HL-60/S4 (cell line): Measurements from ENCODE around the gene ACSS1.

Source experiments
- in situ Hi-C: fragments of 300-500 bp; cut with MboI; formaldehyde crosslinking; loops from 2 replicates; pipeline ENCODE4 v1.14.3; 2022; ENCODE audit warnings: low sequenced_read_pairs

ACSS1 gene

DNA sequence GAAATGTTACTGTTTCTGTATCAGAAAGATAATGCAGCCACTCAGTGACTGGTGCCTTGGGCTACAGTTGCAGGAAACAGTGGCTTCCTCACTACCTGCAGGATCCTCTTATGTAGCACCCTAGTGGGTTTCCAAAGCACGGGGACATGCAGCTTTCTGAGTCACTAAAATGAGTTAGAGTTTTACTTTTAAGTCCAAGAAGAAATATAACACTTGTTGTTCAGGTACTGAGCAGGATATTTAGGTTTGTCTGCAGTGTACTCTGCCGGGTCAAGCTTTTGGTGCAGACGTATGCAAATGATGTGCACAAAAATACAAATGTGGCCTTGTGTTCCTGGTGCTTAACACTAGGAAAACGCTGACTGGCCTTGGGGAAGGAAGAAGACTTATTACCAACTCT lies 22.0 kb downstream of the ACSS1 start:
- in situ Hi-C loops = no loop called here

DNA sequence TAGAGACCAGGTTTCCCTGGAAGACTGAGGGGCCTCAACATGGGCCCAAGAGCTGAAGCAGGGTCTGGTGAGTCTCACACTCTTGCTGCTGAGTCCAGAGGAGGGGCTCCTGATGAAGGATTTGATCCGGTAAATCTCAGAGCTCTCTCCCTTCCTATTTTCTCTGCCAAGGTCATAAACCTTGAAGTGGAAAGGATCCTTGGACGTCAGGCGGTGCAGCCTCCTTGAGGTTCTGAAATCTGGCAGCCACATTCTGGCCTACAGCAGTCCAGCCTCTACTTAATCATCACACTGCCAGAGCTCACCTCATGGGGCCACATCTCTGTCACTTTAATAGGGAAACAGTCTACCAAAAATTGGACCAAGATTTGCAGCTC lies 24.0 kb downstream of the ACSS1 start:
- in situ Hi-C loops = no loop called here

DNA sequence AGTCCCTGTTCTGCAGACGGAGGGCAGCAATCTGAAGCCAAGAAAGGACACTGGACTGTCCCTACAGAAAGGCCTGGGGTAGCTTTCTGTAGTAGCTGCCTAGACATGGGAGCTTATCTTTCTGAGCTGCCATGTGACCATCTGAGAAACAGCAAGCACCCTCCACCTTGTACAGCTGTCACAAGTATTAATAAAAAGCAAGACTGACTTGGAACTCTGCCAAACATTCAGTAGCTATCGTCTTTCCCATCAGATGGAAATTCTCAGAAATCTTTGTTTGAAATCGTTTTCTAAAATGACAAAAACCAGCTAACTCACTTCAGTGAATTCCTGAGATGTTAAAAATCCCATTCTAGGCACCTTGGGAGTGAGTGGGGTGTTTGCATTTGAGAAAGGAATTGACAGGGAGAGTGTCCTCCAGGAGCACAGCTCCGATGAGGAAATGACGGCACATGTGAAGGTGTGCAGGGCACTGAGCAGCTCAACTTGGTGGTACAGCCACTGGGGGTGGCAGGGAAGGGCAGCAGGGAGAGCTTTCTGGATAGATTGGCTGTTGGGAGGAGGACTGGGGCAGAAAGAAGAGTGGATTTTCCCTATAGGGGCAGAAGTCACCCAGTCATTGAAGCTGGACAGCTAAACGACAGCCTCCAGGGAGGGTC lies 24.5 kb downstream of the ACSS1 start:
- in situ Hi-C loops = no loop called here

DNA sequence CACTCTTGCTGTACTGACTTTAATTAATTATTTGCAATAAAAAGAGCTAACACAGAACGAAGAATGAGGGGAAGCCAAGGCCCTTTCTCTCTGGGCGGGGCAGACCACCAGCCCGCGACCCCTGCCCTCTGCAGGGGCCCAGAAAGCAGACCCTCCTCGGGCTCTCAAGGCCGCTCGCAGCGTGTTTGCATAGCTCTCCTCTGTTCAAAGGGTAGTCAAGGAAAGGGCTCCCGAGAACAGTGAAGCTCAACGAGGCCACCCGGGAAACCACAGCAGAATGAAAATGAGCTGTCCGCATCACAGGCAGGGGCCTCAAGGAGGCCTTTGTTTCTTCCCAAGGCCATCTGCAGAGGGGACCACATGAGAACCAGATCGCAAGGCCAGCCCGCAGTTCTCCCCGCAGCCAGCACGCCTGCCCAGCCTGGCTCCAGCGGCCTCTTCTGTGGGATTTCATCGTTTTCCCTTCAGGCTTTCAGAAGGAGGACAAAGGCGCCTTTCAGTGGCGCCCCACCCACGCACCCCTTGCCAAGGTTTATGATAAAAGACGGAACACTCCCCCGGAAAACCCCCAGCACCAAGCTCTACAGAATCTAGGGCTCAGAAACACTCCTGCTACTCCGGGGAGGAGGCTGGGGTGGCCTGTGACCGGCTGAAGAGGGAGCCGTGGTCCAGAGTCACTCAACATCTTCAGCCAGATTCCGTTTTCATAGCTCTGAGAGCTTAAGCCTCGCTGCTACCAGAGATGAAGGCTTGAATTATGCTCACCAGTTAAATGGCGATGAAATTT lies 25.3 kb downstream of the ACSS1 start:
- in situ Hi-C loops = no loop called here

DNA sequence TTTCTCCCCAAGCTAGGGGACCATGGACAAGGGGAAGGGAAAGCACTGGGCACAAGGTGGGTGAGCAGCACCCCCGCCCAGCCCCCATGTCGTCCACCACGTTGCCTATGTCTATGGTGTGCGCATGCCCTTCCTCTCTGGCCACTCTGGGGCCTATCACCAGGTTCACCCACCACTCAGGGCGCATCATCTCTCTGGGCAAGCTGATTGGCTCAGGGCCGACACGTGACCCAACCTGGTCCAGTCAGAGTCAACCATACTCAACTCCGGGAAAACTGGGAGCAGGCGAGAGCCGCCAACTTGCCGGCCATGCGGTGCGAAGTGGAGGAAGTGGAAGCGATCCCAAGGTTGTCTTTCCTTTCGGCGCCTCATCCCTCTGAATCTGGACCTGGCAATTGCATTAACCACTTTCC lies 25.9 kb downstream of the ACSS1 start:
- in situ Hi-C loops = no loop called here

DNA sequence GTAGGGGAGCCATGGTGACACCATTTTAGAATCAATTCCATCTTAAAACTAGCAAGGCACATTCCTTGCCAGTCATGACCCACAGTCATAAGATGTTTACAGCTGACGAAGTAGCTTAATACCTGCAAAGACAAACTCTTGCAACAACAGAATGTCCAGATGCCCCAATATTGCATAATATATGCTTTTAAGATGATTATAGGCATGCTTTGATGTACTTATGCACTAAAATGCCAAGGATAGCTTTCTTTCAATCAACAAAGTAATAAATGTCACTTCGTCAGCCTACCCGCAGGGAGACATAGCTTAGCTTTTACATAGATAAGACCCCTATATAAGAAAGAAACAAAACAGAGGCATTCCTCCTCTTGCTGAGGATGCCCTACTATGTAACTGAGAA lies 26.7 kb downstream of the ACSS1 start:
- in situ Hi-C loops = no loop called here

DNA sequence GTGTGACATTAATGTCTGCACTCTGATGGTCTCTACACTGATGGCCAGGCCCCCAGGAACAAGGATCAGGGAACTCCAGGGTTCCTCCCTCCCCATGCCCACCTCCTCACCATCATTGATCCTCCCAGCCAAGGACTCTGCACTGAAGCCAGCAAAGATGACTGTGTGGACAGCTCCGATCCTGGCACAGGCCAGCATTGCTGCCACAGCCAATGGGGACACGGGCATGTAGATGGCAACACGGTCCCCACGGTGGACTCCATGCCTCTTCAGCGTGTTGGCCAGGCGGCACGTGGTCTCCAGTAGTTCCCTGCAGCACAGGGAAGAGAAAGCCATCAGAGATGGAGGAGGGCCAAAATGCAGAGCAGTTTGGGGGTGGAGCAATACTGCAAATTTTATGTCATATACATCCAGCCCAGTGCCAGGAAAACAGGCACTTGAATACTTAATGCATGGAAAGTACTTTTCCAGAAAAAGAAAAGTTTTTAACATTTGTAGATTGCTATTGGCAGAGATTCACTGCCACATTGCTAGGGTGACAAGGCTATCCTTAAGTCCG lies 27.2 kb downstream of the ACSS1 start:
- in situ Hi-C loops = no loop called here

DNA sequence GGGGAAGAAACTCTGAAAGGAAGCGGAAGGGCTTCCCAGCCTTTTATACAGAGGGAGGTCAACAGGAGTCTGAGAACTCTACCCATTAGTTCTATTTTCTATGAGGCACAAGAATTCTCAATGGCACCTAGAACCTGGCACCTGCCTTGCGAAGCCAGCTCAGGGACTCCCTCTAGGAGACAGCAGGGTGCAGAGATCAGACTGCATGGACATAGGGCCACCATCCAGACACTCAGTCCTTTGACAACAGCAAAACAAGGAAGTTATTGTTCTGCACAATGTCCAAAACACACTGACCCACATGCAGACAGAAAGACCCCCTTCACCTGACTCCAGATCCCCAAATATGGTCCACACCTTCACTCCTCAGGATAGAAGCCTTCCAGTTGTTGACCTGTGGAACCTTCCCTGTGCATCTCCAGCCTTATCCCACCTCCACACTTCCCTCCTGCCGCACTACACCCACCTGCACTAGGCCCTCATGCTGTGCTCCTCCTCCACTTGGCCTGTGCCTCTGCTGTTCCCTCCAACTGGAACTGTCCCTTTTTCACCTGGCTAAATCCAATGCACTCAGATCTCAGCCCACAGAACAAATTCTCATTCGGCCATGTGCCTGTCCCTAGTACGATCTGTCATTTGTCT lies 27.8 kb downstream of the ACSS1 start:
- in situ Hi-C loops = no loop called here

DNA sequence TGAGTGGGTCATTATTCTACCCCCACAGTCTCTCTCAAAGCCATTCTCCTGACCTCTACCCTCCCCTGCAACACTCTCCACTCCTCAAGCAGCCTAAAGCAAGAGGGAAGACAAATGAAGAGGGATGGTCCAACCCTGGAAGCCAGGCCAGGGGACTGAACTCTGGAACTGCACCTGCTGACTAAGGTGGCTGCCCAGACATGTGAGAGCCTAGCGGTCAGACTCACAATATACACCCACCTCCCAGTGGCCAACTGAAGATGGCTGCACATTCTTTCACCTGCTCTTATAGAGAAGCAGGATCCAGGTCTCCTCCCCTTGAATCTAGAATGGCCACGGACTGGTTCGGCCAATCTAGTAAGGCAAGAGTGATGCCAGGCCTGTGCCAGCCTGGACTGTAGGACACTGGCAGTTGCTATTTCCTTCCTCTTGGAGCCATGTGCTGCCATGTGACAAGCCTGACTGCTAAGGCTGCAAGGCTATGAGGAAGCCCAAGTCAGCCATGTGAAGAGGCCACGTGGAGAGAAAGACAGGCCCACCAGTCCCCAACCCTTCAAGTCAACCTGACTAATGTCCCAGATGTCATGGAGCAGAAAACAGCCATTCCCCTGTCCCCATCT lies 31.8 kb downstream of the ACSS1 start:
- in situ Hi-C loops = no loop called here

DNA sequence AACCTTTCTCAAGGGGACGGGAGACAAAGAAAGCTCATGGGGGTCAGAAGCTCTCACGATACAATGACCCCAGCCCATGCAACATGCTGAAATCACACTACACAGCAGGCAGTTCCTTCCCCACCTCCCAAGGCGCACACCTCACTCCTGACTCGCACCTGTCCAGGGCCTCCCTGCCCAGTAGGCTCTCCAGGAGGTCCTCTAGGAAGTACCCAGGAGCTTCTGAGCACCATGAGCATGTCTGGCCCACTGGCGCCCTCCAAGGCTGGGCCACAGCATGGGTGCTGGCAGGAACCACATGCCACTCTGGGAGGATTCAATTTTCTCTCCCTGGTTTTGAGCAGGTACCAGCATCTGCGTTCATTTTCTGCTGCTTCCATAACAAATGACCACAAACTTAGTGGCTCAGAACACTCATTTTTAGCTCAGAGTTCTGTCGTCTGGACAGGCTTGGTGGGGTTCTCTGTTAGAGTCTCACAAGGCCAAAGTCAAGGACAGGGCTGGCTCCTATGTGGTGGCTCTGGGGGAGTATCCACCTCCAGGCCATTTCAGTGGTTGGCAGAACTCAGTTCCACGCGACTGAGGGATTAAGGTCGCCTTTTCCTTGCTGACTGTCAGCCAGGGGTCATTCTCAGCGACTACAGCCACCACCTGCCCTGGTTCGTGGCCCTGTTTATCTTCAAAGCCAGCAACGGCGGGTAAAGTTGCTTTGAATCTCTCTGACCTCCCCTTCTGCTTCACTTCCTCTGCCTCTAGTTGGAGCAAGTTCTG lies 32.7 kb downstream of the ACSS1 start:
- in situ Hi-C loops = no loop called here

DNA sequence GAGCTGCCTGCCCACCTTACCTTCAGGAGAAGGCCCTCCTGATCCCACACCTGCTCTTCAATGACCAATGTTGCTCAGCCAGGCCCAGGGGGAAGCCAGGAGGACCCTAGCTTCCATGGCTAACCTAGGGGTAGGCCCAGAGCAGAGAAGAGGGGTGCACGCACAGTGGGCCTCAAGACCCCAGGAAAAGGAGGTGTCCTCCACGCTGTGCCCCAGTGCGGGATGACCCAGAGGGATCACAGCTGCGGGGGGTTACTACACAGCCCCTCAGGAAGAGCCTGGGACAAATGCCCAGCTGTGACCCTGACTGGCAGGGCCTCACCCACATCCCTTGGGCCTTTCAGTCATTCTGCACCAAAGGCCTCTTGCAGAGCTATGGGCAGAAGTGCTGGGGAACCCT lies 33.8 kb downstream of the ACSS1 start:
- in situ Hi-C loops = no loop called here

DNA sequence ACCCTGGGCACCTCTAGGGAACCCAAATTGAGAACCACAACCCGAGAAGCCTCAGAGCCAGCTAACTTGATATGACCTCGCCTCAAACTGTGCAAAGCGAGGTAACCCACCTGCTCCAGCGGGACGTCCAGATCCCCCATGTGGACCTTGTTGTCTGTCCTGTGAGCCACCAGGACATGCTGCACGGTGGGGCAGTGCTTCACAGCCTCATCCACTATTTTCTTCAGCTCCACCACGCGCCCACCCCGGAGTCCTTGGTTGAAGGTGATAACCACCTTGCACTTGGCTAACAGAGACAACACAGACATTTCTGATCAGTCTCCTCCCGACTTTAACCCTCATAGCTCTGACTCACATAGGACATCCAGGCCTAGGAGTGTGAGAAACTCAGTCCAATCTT lies 34.6 kb downstream of the ACSS1 start:
- in situ Hi-C loops = no loop called here

DNA sequence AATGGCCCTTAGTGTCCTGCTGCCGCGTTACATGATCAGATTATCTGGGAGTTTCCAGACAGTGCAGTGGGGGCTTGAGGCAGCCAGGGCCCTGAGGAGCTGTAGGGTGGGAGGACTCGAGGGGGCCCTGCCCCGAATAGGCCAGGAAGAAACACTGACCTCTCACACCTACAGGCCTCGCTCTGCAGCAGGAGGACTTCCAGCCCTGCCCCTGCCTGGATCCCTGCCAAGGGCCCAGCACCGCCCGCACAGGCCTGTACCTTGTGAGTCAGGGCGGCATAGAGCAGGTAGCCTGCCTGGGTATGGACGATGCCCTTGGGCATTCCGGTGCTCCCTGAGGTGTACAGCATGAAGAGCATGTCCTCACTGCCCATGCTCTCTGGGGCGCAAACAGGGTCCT lies 35.3 kb downstream of the ACSS1 start:
- in situ Hi-C loops = no loop called here

DNA sequence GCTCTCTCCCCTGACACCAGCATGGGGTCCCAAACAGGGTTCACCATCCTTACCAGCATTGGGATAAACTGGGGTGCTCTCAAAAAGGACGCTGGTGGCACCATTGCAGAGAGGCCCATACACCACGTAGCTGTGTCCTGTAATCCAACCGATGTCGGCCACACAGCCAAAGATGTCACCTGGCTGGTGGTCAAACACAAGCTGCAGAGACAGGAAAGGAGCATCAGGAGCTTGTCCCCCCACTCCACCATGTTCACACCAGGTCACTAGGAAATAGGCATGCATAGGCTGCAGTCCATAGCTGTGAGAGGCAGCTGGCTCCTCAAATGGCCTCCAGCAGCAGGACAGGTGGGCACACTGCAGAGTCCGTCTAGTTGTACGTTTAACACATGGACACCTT lies 36.6 kb downstream of the ACSS1 start:
- in situ Hi-C loops = no loop called here

DNA sequence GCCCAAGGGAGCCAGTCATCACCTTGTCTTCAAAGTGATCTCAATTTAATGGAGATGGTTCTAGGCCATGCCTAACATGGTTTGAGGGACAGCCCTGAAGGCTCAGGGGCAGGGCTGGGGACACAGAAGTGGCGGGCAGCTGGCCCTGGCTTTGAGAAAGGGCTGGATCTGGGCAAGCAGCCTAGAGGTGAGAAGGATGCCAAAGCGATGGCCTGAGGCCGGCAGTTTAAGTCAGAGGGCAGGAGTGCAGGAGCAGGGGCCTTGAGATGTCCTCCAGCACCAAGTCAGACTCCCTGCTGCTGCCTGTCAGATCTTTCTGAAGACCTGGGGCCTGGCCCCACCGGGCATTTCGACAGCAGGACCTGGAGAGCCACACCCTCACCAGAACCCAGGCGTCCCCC lies 37.0 kb downstream of the ACSS1 start:
- in situ Hi-C loops = no loop called here

DNA sequence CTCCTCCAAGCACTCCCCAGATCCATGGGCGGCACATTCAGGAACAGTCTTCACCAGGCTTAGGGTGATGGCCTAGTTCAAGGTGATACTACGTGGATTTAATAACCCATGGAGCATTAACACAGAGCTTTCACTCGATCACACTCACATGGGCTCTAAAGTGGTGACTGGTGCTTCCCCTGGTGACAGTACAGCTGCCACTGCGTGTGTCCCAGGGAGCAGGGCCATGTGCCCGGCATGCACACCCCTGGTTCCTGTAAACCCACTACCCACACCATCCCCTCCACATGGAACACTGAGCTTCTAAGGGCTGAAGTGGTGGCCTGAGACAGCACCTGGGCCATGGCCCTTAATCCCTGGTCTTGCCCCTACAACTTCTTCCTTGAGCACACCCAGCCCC lies 37.6 kb downstream of the ACSS1 start:
- in situ Hi-C loops = no loop called here

DNA sequence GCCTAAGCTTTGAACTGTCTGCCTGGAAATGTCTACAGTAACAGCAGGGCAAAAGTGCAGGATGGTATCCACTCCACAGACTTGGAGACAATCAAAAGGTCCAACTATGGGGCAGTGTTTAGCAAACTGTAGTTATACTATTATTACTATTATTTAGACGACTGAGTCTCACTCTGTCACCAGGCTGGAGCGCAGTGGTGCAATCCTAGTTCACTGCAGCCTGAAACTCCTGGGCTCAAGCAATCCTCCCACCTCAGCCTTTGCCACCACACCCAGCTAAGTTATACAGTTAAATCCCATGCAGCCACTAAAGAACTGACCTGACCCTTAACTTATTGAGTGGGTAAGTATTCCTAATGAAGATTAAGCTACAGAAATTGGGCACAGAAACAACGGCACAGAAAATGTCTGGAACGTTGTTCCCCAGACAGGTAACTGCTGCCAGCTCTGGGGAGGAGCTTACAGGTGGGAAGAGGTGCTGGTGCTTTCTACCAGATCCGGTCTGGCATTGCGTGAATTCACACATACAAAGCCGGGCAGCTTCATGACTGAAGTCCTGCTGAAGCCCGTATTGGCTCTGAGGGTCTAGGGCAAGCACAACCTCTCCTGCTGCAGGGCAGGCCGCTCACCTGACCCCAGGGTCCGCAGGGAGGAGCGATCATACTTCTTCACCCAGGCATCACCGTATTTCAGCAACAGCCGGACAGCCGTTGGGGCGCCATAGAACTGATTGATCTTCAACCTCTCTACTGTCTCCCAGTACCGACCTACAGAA lies 38.4 kb downstream of the ACSS1 start:
- in situ Hi-C loops = no loop called here

DNA sequence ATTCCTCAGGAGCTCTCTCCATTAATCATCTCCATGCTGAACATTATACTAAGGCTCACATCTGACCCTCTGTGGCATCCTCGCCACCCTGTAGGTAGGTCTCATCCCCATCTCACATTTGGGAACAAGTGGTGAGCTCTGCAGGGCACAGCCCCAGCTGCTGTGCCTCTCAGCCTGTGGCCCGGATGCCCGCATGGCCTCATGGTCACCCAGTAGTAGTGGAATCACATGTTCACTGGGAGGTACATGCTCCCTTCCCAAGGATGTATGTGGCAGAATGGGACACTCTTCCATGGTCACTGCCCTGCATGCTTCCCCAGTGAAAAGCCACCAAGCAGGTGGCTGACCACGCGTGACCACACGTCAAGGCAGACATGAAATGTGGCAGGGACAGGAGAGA lies 39.1 kb downstream of the ACSS1 start:
- in situ Hi-C loops = no loop called here

DNA sequence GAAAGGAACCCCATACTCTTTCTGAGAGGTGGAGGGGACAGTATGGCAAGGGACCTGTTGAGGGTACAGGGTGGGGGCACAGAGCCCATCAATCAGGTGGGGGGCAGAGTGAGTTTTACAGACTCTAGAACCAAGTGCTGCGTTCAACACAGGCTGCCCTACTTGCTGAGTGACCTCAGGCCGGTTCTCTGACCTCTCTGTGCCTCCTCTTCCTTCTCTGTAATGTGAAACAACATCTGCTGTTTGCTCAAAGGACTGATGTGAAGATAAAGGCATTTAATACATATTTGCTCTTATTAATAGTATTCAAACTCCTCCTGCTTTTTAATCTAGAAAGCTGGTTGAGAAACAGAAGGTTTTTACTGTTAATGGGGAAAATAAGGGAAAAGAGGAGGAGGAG lies 39.5 kb downstream of the ACSS1 start:
- in situ Hi-C loops = no loop called here

DNA sequence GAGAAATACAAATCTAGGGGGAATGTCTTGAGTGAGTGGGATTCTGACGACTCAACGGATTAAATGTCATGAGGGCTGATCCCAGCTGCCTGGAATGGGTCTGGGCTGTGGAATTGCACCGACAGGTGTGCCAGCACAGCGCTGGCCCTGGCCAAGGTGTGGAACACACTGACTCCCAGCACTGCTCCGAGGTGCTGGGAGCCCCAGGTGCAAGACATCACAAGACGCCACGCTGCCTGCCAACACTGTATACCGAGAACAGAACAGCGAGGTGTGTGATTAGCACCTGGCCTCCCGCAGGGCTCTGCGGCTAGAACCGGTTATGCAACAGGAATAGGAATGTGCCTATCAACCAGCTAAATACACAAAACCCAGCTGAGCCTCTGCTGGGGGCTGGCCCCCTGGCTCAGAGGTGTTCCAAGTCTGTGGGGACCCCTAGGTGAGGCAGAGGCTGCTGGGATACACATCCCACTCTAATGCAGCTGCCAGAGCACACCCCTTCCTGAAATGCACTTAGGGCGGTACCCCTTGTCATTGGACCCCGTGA lies 40.6 kb downstream of the ACSS1 start:
- in situ Hi-C loops = no loop called here
